CD4-positive, alpha-beta T cell treated with Interleukin-17A for 1 hour (primary cell): ENCODE measurements around the gene ARHGEF5.
"Not testable (repeated sequence)": the region's sequence is repeated elsewhere in the genome, so short reads cannot be mapped to it uniquely, and the experiment has no call there.

ENCODE experiments used
- DNase-seq: peaks from one replicate; pipeline ENCODE4 v3.0.0-alpha.2; 2020

Gene ARHGEF5

GRCh38 chr7:144355176-144355822 is at the start of gene ARHGEF5:
ARHGEF5 (plus strand) TSS chr7:144355402; CDS start chr7:144362670, 7,268 bp downstream.
- not testable (repeated sequence) for DNase-seq

- DNase-seq: not testable (repeated sequence)
These were observed 45.5 kb upstream of the ARHGEF5 start for GRCh38 chr7:144309702-144310101.

DNA sequence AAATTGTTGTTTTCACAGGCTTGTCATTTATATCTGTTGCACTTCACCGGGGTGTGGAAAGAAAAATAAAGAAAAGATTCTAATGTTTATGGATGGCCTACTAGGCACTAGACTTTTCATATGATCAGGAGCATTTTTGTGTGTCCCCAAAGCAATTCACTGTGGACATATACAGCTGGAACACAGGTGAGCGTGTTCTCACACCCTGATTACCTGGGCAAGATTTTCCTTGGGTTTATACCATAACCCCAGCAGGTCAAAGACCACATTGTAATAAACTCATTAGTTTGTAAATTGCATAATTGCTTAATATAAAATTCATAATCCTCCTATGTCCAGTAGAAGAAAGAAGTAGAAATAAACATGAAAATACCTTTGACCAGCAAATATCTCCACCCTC is 44.0 kb upstream of the ARHGEF5 start:
- not testable (repeated sequence) for DNase-seq

- not testable (repeated sequence) for DNase-seq
These were observed 43.2 kb upstream of the ARHGEF5 start, which contains the start of gene OR2A1 for GRCh38 chr7:144311872-144312469. OR2A1 (plus strand) TSS chr7:144312419; CDS start chr7:144318125, 5,706 bp downstream.

GRCh38 chr7:144317537-144317936 is 37.7 kb upstream of the ARHGEF5 start:
- not testable (repeated sequence) for DNase-seq

DNA sequence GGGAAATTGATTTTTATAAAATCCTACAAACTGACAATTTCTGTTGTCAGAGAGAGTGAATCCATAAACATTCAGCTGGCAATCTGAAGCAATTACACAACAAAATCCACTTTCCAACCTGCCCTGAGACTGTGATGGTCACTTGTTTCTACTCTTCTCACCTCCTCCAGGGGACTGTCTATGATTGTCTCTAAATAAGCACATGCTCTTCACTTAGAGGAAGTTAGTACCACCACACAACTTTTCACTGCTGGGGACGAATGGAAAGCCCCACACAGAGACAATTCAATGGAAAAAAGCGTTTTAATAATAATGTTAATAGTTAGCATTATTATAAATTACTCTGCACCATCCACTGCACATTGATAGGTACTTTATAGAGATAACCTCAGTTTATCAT is 35.7 kb upstream of the ARHGEF5 start:
- DNase-seq: not testable (repeated sequence)

GRCh38 chr7:144321677-144322206 is 33.5 kb upstream of the ARHGEF5 start:
- not testable (repeated sequence) for DNase-seq

DNA sequence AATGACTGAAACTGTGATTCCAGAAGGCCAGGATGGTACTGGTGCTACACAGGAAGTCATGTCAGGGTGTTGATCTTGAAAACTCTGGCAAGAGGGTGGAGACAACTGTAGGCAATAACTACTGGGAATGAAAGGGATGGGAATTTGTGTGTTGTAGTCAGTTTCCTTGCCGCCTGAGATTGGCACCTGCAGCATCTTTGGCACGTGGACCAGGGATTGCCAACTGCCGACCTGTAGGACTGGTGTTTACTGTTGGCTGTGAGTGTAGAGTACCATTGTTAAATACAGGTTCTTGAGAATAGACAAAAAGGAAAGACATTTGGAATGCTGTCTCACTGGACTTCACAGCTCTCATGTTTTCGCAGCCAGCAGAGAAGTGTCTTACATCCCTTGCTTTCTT is 31.8 kb upstream of the ARHGEF5 start:
- DNase-seq: not testable (repeated sequence)

- DNase-seq: not testable (repeated sequence)
These were observed 29.3 kb upstream of the ARHGEF5 start for GRCh38 chr7:144325868-144326267.

GRCh38 chr7:144330044-144330443 is 25.2 kb upstream of the ARHGEF5 start:
- not testable (repeated sequence) for DNase-seq

DNA sequence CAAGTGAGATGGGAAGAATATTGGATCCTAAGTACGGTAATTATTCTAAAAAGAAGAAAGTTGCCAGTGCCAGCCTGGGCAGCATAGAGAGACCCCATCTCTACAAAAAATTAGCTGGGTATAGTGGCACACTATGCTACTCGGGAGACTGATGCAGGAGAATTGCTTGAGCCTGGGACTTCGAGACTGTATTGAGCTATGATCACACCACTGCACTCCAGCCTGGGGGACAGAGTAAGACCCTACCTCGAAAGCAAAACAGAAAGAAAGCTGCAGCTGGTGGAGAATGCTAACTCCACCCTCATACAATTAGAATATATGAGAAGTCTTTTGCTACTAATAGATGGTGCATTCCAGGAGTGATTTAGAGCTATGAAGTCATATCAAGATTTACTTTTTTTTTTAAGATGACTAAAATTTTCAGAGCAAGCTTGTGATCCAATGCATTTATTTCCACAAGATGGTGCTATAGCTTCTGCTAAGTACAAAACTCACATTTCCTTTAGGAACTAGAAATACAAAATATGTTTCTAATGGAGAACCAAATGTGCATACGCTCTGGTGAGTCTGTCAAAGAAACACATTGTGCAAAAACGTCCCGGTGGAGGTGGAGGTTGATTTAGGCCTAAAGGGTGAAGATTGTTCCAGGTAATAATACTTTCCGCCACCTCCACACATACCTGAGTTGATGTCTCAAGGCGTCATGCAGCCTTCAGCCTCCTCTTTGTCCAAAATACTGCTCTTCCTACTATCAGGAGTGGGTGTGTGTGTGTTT is 23.8 kb upstream of the ARHGEF5 start:
- DNase-seq: not testable (repeated sequence)

DNA sequence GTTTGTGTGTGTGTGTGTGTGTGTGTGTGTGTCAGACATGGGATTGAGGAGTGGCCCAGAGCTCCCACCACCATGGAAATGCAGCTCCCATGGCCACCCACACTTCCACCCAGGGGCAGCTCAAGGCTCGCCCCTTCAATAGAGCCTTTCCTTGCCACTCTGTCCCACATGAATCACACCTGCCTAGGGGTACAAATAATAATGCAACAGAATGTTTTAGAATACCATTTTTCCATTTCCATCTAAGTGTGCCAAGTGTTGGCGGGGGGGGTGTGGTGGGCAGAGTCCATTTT is 23.3 kb upstream of the ARHGEF5 start:
- DNase-seq: not testable (repeated sequence)

DNA sequence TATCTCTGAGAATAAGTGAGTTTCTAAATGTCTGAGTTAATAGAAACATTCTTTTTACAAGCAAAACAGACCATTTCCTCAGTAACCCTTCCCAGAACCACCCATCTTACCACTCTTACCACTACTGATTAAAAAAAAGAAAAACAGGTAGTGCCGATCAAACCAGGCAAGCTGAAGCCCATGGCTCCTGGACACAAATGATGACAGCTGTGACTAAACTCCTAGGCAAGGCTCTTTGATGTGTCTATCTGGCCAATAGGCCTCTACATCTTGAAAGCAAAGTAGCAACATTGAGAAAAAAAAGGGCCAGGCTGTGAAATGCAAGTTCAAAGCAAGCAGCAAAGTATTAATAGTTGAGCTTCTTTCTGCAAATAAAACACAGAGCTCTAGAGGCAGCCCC is 6.6 kb upstream of the ARHGEF5 start:
- DNase-seq: not testable (repeated sequence)

DNA sequence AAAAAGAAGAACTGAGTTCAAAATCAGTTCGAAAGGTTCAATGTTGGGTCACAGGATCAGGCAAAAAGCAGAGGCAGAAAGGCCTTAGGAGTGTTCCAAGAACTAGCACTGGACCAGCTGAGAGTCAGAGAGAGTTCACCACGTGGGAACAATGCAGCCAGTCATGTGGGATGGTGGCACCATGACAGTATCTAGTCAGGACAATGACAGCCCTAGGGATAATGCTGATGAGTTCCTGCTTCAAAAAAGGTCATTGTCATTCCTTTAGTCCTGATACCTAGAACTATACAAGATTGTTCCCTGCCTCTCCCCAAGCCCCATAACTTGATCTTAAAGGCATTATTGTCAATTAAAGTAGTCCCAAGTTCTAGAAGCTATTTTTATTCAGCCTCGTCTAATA is 3.5 kb upstream of the ARHGEF5 start:
- DNase-seq: not testable (repeated sequence)

- DNase-seq: not testable (repeated sequence)
These were observed 983 bp downstream of the ARHGEF5 start for GRCh38 chr7:144356185-144356584.

DNA sequence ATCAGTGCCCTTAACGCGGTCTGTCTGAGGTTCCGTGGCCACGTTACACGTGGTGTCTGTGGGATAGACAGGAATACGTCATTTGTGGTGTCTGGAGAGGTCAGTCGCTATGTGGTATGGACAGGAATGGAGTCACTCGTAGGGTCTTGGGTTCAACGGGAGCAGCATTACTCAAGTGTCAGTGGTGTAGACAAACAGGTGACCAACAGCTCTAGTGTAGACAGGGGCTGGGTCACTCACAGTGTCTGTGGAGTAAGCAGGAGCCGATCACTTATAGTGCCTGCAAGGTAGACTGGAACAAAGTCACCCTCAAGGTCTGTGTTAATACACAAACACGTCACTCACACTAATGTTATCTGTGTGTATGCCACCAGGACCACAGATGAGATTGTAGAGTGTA is 1.7 kb downstream of the ARHGEF5 start:
- not testable (repeated sequence) for DNase-seq

DNA sequence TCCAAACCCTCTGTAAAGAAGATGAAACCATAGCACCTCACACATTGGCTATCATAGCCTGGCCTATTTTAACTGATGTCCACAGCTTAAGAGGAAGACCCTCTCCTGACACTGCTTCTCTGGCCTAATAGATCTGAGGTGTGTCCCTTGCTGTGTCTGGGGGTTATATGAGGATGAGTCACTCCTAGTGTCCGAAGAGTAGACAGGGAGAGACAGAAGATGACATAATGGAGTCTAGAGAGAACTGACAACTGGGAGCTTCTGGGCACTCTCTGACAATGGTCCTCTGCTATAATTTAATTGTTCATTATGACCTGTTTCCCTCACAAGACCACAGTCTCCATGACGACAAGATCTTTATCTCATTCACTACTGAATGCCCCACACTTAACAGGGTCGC is 6.9 kb downstream of the ARHGEF5 start:
- DNase-seq: not testable (repeated sequence)

- DNase-seq: not testable (repeated sequence)
These were observed 10.3 kb downstream of the ARHGEF5 start for GRCh38 chr7:144365523-144365922.

GRCh38 chr7:144367250-144367649 is 12.0 kb downstream of the ARHGEF5 start:
- DNase-seq: not testable (repeated sequence)

DNA sequence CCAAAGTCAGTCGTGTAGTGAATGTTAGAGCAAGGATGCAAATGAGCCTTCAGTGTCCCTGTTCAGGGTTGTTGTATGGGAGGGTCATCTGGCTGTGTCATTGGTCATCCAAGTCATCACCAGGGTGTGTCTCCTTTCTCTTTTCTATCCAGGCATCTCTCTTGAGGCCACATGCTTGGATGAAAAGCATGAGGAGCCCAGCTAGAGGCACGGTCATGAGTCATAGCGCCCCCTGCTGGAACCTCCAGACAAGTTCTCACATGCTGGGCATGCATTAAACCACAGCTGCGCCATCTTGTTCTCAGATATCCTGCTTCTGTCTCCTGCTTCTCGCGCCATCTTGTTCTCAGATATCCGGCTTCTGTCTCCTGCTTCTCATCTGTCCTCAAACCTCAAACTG is 14.0 kb downstream of the ARHGEF5 start:
- not testable (repeated sequence) for DNase-seq

- DNase-seq: no peak
These were observed 23.4 kb downstream of the ARHGEF5 start for GRCh38 chr7:144378651-144379050.

DNA sequence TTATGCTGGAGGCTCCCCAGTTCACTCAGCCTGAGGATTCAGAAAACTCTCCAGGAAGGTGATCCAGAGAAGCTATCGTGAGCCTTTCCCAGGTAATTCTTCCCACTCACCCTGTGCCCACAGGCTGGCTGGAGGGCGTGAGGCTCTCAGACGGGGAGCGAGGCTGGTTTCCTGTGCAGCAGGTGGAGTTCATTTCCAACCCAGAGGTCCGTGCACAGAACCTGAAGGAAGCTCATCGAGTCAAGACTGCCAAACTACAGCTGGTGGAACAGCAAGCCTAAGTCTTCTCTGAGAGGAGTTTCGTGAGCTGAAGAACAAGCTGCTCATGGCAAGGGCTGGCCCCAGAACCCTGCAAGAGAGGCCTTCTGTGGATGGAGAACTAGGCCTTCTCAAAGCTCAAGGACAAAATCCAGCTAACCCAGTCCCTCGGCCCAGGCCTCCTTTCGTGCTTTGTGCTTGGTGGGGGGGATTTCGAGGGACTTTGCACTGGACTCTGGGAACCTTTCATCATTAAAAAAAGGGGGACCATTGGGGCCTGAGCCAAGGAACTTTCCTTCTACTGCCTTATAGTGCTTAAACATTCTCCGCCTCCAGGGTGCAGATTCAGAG is 24.7 kb downstream of the ARHGEF5 start:
- DNase-seq: no peak

GRCh38 chr7:144384071-144384470 is 28.9 kb downstream of the ARHGEF5 start:
- no peak for DNase-seq
